ENCODE results near the gene IL1R1. TPM values are rescaled to one million over a fixed set of nuclear protein-coding genes. Genes with fewer than 3 reads are reported as not detected.

IL1R1 gene
- polyA plus RNA-seq, 1 donor from 2014 or later = not detected

DNA sequence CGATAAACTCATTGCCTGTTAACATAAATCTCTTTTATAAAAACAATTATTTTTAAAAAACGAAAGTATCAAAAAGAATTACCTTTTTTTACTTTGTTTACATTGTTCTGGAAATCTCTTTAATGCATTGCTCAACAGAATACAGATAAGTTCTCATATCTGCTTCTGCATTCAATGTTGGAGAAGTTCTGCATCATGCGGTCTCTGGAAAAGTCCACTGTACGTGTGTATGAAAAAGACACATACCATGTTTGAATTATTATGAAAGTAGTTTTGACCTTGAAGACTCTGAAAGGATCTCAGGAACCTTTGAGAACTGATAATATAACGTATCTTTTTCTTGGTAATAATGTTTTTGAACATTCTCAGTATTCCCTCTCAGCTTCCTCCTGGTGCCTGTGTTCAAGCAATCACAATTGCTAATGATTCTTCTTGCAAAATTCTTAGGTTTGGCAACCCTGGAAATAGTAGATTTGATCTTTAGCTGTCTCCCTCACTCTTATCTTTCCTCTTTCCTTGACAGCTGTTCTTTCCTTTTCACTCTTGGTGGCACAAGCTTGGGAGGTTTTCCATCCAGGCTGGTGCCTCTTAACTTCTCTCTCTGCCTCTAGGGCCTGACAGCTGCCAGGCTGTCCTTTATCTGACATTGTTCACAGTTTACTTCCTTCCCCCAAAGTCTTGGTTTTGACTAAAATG is 12.4 kb upstream of the IL1R1 start:
- no peak overlapping the region for H3K27ac ChIP-seq (ENCODE audit: low read length)
- no peak overlapping the region for H2AFZ ChIP-seq (ENCODE audit: low read depth, low read length)
- H3K9me3 ChIP-seq (ENCODE audit: low read length) = no peaks in the 10 kb centered on the region
- no peaks in the 10 kb centered on the region for H3K9me2 ChIP-seq (ENCODE audit: insufficient read depth, low read length)
- no peak for TF ChIP-seq REST (IDR thresholded peaks at IDR 0.05; ENCODE audit: borderline replicate concordance)
- no peak for TF ChIP-seq TAF1 (IDR thresholded peaks at IDR 0.05; ENCODE audit: low read depth)
- TF ChIP-seq EP300 (conservative IDR thresholded peaks at IDR 0.05; ENCODE audit: poor library complexity, severe bottlenecking) = no peak
- no peak for TF ChIP-seq SMC3 (conservative IDR thresholded peaks at IDR 0.05; ENCODE audit: poor library complexity)
- TF ChIP-seq RAD21 (conservative IDR thresholded peaks at IDR 0.05) = no peak
- TF ChIP-seq MXI1 (conservative IDR thresholded peaks at IDR 0.05; ENCODE audit: poor library complexity, severe bottlenecking) = no peak
- TF ChIP-seq, protein P1, sequence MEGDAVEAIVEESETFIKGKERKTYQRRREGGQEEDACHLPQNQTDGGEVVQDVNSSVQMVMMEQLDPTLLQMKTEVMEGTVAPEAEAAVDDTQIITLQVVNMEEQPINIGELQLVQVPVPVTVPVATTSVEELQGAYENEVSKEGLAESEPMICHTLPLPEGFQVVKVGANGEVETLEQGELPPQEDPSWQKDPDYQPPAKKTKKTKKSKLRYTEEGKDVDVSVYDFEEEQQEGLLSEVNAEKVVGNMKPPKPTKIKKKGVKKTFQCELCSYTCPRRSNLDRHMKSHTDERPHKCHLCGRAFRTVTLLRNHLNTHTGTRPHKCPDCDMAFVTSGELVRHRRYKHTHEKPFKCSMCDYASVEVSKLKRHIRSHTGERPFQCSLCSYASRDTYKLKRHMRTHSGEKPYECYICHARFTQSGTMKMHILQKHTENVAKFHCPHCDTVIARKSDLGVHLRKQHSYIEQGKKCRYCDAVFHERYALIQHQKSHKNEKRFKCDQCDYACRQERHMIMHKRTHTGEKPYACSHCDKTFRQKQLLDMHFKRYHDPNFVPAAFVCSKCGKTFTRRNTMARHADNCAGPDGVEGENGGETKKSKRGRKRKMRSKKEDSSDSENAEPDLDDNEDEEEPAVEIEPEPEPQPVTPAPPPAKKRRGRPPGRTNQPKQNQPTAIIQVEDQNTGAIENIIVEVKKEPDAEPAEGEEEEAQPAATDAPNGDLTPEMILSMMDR (IDR thresholded peaks at IDR 0.05; ENCODE audit: poor library complexity, severe bottlenecking) = no peak
- TF ChIP-seq POLR2AphosphoS5 (IDR thresholded peaks at IDR 0.05) = no peak
- no peak for TF ChIP-seq EZH2 (IDR thresholded peaks at IDR 0.05; ENCODE audit: borderline replicate concordance, insufficient read depth, low read length, poor library complexity, severe bottlenecking)
- no peaks in the 10 kb centered on the region for H4K20me1 ChIP-seq (ENCODE audit: insufficient read depth)
- no peaks in the 10 kb centered on the region for H3K36me3 ChIP-seq (ENCODE audit: insufficient read depth, low read length)
- H3F3A ChIP-seq (ENCODE audit: insufficient read depth, low read length, poor library complexity, severe bottlenecking) = no peaks in the 10 kb centered on the region
- H3K4me3 ChIP-seq (ENCODE audit: low read length) = no peak overlapping the region
- H3K27me3 ChIP-seq (ENCODE audit: insufficient read depth, low read depth, low read length) = no peaks in the 10 kb centered on the region
- H3K79me2 ChIP-seq (replicated peaks; ENCODE audit: insufficient read depth, low read length) = no peaks in the 10 kb centered on the region
- H3K9ac ChIP-seq (ENCODE audit: low read length) = no peak overlapping the region
- no peak overlapping the region for H3K4me2 ChIP-seq (ENCODE audit: low read length)

DNA sequence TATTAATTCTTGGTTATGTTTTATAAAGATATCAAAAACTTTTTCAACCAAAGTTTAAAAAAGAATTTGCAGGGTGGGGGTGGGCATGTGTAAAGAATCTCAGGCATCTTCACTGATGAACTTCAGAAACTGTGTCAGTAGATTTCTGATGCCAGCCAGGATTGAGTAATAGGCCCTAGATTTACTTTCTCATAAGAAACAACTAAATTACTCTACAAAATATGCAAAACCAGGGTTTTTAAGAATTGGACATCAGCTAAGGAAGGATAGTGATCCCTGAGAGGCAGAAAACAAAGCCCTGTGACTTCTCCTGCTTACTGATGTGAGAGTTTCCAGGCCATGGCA is 11.9 kb upstream of the IL1R1 start:
- no peak overlapping the region for H3K4me3 ChIP-seq (ENCODE audit: low read length)
- H4K20me1 ChIP-seq (ENCODE audit: insufficient read depth) = no peaks in the 10 kb centered on the region
- H3K79me2 ChIP-seq (replicated peaks; ENCODE audit: insufficient read depth, low read length) = no peaks in the 10 kb centered on the region
- TF ChIP-seq REST (IDR thresholded peaks at IDR 0.05; ENCODE audit: borderline replicate concordance) (no peak), EP300 (conservative IDR thresholded peaks at IDR 0.05; ENCODE audit: poor library complexity, severe bottlenecking) (no peak), SMC3 (conservative IDR thresholded peaks at IDR 0.05; ENCODE audit: poor library complexity) (no peak), POLR2AphosphoS5 (IDR thresholded peaks at IDR 0.05) (no peak), MXI1 (conservative IDR thresholded peaks at IDR 0.05; ENCODE audit: poor library complexity, severe bottlenecking) (no peak), RAD21 (conservative IDR thresholded peaks at IDR 0.05) (no peak), TAF1 (IDR thresholded peaks at IDR 0.05; ENCODE audit: low read depth) (no peak), EZH2 (IDR thresholded peaks at IDR 0.05; ENCODE audit: borderline replicate concordance, insufficient read depth, low read length, poor library complexity, severe bottlenecking) (no peak)
- TF ChIP-seq, protein P1 (IDR thresholded peaks at IDR 0.05; ENCODE audit: poor library complexity, severe bottlenecking) = no peak
- no peaks in the 10 kb centered on the region for H3K36me3 ChIP-seq (ENCODE audit: insufficient read depth, low read length)
- no peaks in the 10 kb centered on the region for H3K9me3 ChIP-seq (ENCODE audit: low read length)
- no peak overlapping the region for H3K9ac ChIP-seq (ENCODE audit: low read length)
- no peak overlapping the region for H2AFZ ChIP-seq (ENCODE audit: low read depth, low read length)
- H3K27ac ChIP-seq (ENCODE audit: low read length) = no peak overlapping the region
- no peak overlapping the region for H3K4me2 ChIP-seq (ENCODE audit: low read length)
- no peaks in the 10 kb centered on the region for H3F3A ChIP-seq (ENCODE audit: insufficient read depth, low read length, poor library complexity, severe bottlenecking)
- no peaks in the 10 kb centered on the region for H3K27me3 ChIP-seq (ENCODE audit: insufficient read depth, low read depth, low read length)
- no peaks in the 10 kb centered on the region for H3K9me2 ChIP-seq (ENCODE audit: insufficient read depth, low read length)
